Stimulated activated CD8-positive, alpha-beta memory T cell treated with anti-CD3 and anti-CD28 coated beads, Interleukin-15, amount 100 ng/mL, for 4 hours (primary cell): ENCODE measurements around the gene RBL1.

Source experiments
- DNase-seq, 2 donors: peaks; one replicate each; pipeline ENCODE4 v3.0.0-alpha.2; 2020; ENCODE audit warnings: low read depth in 2 of 2

RBL1 gene

DNA sequence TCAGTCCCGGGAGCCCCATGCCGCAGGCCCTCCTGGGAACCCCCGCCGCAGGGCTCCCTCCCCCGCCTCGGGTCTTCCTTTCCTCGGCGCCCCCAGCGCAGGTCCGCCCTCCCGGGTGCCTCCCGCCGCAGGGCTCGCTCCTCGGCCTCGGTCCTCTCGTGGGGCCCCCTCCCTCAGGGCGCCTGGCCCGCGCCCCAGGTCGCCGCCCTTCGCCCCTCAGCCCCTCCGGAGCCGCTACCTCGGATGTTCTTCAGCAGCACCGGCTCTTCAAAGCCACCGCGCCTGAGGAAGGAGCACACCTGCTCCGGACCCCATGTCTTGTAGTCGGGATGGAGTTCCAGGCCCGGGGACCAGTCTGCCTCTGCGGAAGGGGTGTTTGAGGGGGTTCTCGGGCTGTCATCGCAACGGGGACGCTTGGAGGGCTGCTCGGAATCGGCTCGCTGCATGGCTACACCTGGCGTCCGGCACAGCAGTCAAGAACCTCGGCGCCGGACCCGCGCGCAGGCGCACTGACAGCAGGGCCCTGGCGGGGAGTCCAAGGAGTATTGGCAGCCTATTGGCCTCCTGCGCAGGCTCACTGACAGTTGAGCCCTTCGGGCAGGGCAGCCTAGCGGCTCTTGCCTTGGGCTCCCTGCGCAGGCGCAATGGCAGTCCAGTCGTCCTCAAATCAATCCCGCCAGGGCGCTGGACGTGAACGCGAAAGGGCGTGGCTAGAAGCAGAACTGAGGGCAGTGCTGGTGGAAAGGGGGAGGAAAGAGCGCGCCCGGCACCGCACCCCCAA, 144.4 kb downstream of the RBL1 start, which contains the start of gene SAMHD1:
TSS of gene SAMHD1 (minus strand) at position 511 of the 781 bp plus-strand sequence. CDS start at position 446, 65 bp downstream.
- peak; percentile 78 to 79 for DNase-seq

DNA sequence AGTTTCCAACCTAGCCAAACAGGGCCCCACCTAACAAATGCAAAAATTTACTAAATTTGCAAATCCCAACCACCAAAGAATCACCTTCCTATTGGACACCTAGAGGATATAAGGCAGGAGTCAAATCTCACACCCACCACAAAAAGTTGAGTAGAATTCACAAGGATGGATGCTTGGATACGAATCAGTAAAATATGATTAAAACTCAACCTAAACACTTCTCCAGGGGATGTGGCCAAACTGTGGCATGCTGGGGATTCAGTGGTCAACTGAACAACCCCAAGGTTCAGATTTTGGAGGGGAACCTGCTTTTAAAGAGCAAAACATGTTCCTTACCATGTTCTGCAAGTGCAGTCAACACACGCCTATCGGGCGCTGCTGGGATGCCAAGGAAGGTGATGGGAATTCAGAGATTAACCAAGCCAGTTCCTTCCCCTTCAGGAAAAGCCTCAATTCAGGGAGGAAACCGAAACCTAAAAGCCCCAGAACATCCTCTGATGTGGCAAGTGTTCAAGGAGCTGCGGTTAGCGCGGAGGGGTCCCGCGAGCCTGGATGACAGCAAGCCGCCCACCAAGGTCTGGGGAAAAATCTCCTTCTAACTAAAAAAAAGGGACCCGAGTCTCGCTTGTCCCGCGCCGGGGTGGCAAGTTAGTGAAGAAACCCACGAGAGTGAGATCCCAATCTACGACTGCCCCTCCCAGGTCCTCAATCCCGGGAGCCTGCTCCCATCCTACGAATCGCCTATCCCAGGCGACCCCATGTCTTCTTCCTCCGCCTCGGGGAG, 145.2 kb downstream of the RBL1 start:
- peak in 1 of 2 donors; percentile 18 for DNase-seq
